Ovary (tissue), 9 donors: ENCODE results near the gene TMEM196. TPM values are rescaled to one million over a fixed set of nuclear protein-coding genes. Genes with fewer than 3 reads are reported as not detected.

ENCODE experiments used
- DNase-seq, 5 donors: peaks; one replicate each; pipeline ENCODE4 v3.0.0-alpha.2; 2019 to 2020
- H3K27ac ChIP-seq, 2 donors: fragments of 200-600 bp; one replicate each; pipeline versions ENCODE4 v1.5.1 to v1.8.0; 2019 to 2022
- H3K27me3 ChIP-seq: fragments of 200-600 bp; one replicate; pipeline ENCODE4 v1.8.0; 2022
- H3K36me3 ChIP-seq: fragments of 200-600 bp; sonication (generic); one replicate; pipeline ENCODE4 v1.5.1; 2019
- H3K4me1 ChIP-seq: one replicate; pipeline ENCODE4 v1.8.1; 2013; ENCODE audit warnings: mild to moderate bottlenecking, moderate library complexity; ENCODE audit not compliant: insufficient read depth
- H3K4me3 ChIP-seq: fragments of 200-600 bp; sonication (generic); one replicate; pipeline ENCODE4 v1.5.1; 2017
- H3K9me3 ChIP-seq, 2 donors: fragments of 200-600 bp in 1 of 2; sonication (generic) in 1 of 2; one replicate each; pipeline versions ENCODE4 v1.5.1 to v1.8.1; 2013 to 2019; ENCODE audit warnings: mild to moderate bottlenecking in 1 of 2, moderate library complexity in 1 of 2
- CTCF ChIP-seq, 3 donors: fragments of 450-650 bp in 2 of 3; fragments of 200-600 bp in 1 of 3; IDR thresholded peaks; one replicate each; pipeline versions ENCODE4 v1.5.1 to v1.8.0; 2016 to 2022; ENCODE audit warnings: antibody characterized with exemption in 3 of 3, mild to moderate bottlenecking in 1 of 3
- EP300 ChIP-seq: sonication (generic); formaldehyde crosslinking; IDR thresholded peaks from one replicate; pipeline ENCODE4 v1.6.1; 2017; ENCODE audit warnings: antibody characterized with exemption
- POLR2A ChIP-seq: fragments of 450-650 bp; IDR thresholded peaks from one replicate; pipeline ENCODE4 v1.6.1; 2017; ENCODE audit warnings: antibody characterized with exemption, mild to moderate bottlenecking, moderate library complexity
- WGBS, 3 donors: extraction: QIAGEN DNeasy Blood & Tissue Kit in 1 of 3; methylation state at CpG; one replicate each; pipeline versions ENCODE4 v1.1.5 to v1.1.7; 2013 to 2017; 5-methylcytosine and 5-hydroxymethylcytosine counted together
- intact Hi-C, 4 donors: fragments of 100-400 bp; cut with DNase I; formaldehyde crosslinking; loops; one replicate each; pipeline versions ENCODE4 v1.11.0 to v1.15.1; 2022 to 2023
- polyA plus RNA-seq, 2 donors: library from polyadenylated mRNA; stranded (reverse); fragments of 200-250 nt in 1 of 2; fragments of 350-450 nt in 1 of 2; fragmentation: Illumina TruSeq in 1 of 2; extraction: RNeasy Lipid Tissue Mini Kit (QIAGEN cat#74804) in 1 of 2; gene quantifications; one replicate each; pipeline ENCODE4 v1.2.3, GENCODE V29; 2013 to 2014
- total RNA-seq, 7 donors: library from RNA; depleted of rRNA in 2 of 7; stranded (reverse); fragments of >200 nt in 2 of 7; fragmentation: NEBNext Ultra II Directional in 3 of 7; extraction: Animal tissue kit (Norgen Biotek cat#: 25700) in 3 of 7; gene quantifications; one replicate each; pipeline versions ENCODE4 v1.1.0 to v1.2.4, GENCODE V29; 2016 to 2023
- donor health status: DM: no; HTN: no; CAD: no; lungs with moderate emphysema.
- donor health status: DM: no; HTN: no; CAD: no.
- donor health status: Bipolar disorder and iron deficiency.
- donor health status: DM: yes; HTN: yes; CAD: no.
- donor health status: DM: no; HTN: no; CAD: no.
- donor health status: DM: yes; HTN: yes; CAD: no.

TMEM196 gene
- total and polyA plus RNA-seq, 9 donors, result 0.02 TPM; not detected in 8

- Histone ChIP-seq H3K4me1 (no peaks in the 10 kb centered on the region), H3K9me3 (no peaks in the 10 kb centered on the region), H3K4me3 (no peak overlapping the region), H3K27ac (no peak overlapping the region), H3K36me3 (no peaks in the 10 kb centered on the region), H3K27me3 (no peaks in the 10 kb centered on the region)
- no peak for DNase-seq
- 49 to 57% (median 52%) methylated on average over 1 of the region's 1 CpG for WGBS, 3 donors
- intact Hi-C loops, result no loop called here
- TF ChIP-seq POLR2A, result no peak
Observed at GRCh38 chr7:19715499-19715898, 57.9 kb downstream of the TMEM196 start.

- TF ChIP-seq EP300, result no peak
- TF ChIP-seq CTCF (IDR thresholded peaks at IDR 0.05), result peak; percentile 43 to 50 (median 49)
- peak in 1 of 5 donors; percentile 47 for DNase-seq
- Histone ChIP-seq H3K4me3 (no peak overlapping the region), H3K9me3 (no peaks in the 10 kb centered on the region), H3K27me3 (no peaks in the 10 kb centered on the region), H3K36me3 (no peaks in the 10 kb centered on the region), H3K27ac (no peak overlapping the region), H3K4me1 (peaks cover 1% of the 10 kb centered on the region)
- 14 to 28% (median 18%) methylated on average over 1 of the region's 1 CpG for WGBS, 3 donors
- intact Hi-C loops, result no loop called here
Observed at GRCh38 chr7:19713676-19714075, 59.7 kb downstream of the TMEM196 start.

DNA sequence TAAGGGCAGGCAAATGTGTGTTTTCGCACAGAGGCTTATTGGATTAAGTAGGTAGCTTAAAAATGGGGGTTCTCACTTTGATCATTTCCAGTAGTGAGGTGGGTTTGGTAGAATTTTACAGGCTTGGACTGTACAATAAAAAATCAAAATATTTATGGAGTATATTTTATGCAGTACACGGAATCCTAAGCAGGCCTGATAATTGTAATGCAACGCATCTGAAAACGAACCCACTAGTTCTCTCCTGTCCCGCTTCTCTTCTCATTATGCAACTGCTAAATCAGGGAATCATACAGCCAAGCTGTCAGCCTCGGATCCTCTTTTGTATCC is 64.2 kb downstream of the TMEM196 start:
- peaks cover under 1% of the 10 kb centered on the region for H3K36me3 ChIP-seq
- no peaks in the 10 kb centered on the region for H3K9me3 ChIP-seq
- WGBS, 3 donors, result 35 to 43% (median 40%) methylated on average over 6 of the region's 6 CpGs
- H3K4me1 ChIP-seq, result peaks cover 5% of the 10 kb centered on the region
- no peak for DNase-seq
- intact Hi-C loops, result no loop called here
- H3K27me3 ChIP-seq, result no peaks in the 10 kb centered on the region
- peak overlapping the region; percentile 35 to 71 for H3K27ac ChIP-seq
- TF ChIP-seq EP300, result no peak
- H3K4me3 ChIP-seq, result peak overlapping the region; percentile 88

GRCh38 chr7:19708397-19709248 is 64.8 kb downstream of the TMEM196 start, which contains the start of gene POLR1F:
TSS of gene POLR1F (minus strand) at chr7:19709037. CDS start at chr7:19709016, 21 bp downstream.
- Histone ChIP-seq H3K9me3 (no peaks in the 10 kb centered on the region), H3K4me1 (peaks cover 5% of the 10 kb centered on the region), H3K36me3 (peaks cover 2% of the 10 kb centered on the region), H3K27ac (peak within 1 kb of the TSS; percentile 35 to 71), H3K4me3 (peak within 1 kb of the TSS; percentile 88), H3K27me3 (no peaks in the 10 kb centered on the region)
- intact Hi-C loops, result no loop called here
- TF ChIP-seq POLR2A (peak; percentile 77), EP300 (no peak), CTCF (IDR thresholded peaks at IDR 0.05) (peak; percentile 78 to 91 (median 85))
- 0% methylated on average over 45 to 56 of the region's 56 CpGs for WGBS, 3 donors
- DNase-seq, result peak; percentile 92 to 97 (median 94)

GRCh38 chr7:19707240-19707639 is 66.2 kb downstream of the TMEM196 start:
- intact Hi-C loops, result no loop called here
- H3K27ac ChIP-seq, result no peak overlapping the region
- H3K4me3 ChIP-seq, result no peak overlapping the region
- no peaks in the 10 kb centered on the region for H3K27me3 ChIP-seq
- no peak for DNase-seq
- no peaks in the 10 kb centered on the region for H3K9me3 ChIP-seq
- peaks cover 2% of the 10 kb centered on the region for H3K36me3 ChIP-seq
- peaks cover 5% of the 10 kb centered on the region for H3K4me1 ChIP-seq
- TF ChIP-seq POLR2A, result no peak
- TF ChIP-seq CTCF (IDR thresholded peaks at IDR 0.05), result no peak
- TF ChIP-seq EP300, result no peak
- WGBS, 3 donors, result 70 to 78% (median 76%) methylated on average over 3 of the region's 3 CpGs
